GM12878 (cell line): Measurements from ENCODE around the gene CD68. TPM values are rescaled to one million over a fixed set of nuclear protein-coding genes. Genes with fewer than 3 reads are reported as not detected.

Source experiments
- ATAC-seq: fragments of 200-7000 bp; cut with Tn5 transposase; 3 replicates; pipeline ENCODE4 v1.9.1; 2020; ENCODE audit warnings: mild to moderate bottlenecking, moderate library complexity
- BruUV-seq: library from RNA; stranded (reverse); fragments of 400-500 nt; replicated peaks from 2 replicates; lab custom pipeline; 2021; lab: Mats Ljungman, UMichigan
- CTCF ChIA-PET: fragments of 300-600 bp; sonication (Branson Sonifier 250); formaldehyde crosslinking; extraction: SDS; loops from one replicate; lab custom pipeline; 2021; ENCODE audit warnings: inconsistent platforms; lab: Yijun Ruan, JAX
- POLR2A ChIA-PET: fragments of 350-600 bp; formaldehyde crosslinking; extraction: SDS; loops from one replicate; lab custom pipeline; 2021; ENCODE audit warnings: inconsistent platforms; lab: Charles Lee
- RAD21 ChIA-PET: fragments of 300-600 bp; sonication (Branson Sonifier 250); formaldehyde crosslinking; loops from one replicate; lab custom pipeline; 2023; ENCODE audit warnings: antibody characterized with exemption; ENCODE audit not compliant: unreplicated experiment; lab: Charles Lee
- SMC1A ChIA-PET: fragments of 300-600 bp; sonication (Branson Sonifier 250); formaldehyde crosslinking; loops from one replicate; lab custom pipeline; 2023; ENCODE audit not compliant: unreplicated experiment, uncharacterized antibody; lab: Charles Lee
- DNase-seq: peaks from one replicate; pipeline ENCODE4 v3.0.0-alpha.2; 2011; ENCODE audit warnings: low read depth, low spot score
- FAIRE-seq: peaks from 3 replicates; lab custom pipeline; 2011; peaks lifted over from hg19 to GRCh38; lab: Jason Lieb, UNC
- H2AFZ ChIP-seq: 2 replicates; pipeline ENCODE4 v1.6.0; 2011; ENCODE audit warnings: low read depth, low read length, control low read depth; ENCODE audit not compliant: control insufficient read depth
- H3K27ac ChIP-seq: 2 replicates; pipeline ENCODE4 v1.5.1; 2011; ENCODE audit warnings: control low read depth; ENCODE audit not compliant: control insufficient read depth, insufficient read depth
- H3K27me3 ChIP-seq, 2 experiments: replicated peaks in 1 of 2; 2 replicates each; pipeline versions ENCODE4 v1.6.0 to v1.6.1; 2011; ENCODE audit warnings: low read length in 1 of 2; ENCODE audit not compliant: control insufficient read depth in 2 of 2, insufficient read depth in 2 of 2
- H3K36me3 ChIP-seq, 2 experiments: 2 replicates each; pipeline ENCODE4 v1.5.1; 2011; ENCODE audit warnings: low read length in 1 of 2; ENCODE audit not compliant: control insufficient read depth in 2 of 2, insufficient read depth in 2 of 2
- H3K4me1 ChIP-seq: 2 replicates; pipeline ENCODE4 v1.6.1; 2011; ENCODE audit warnings: mild to moderate bottlenecking, low read length, moderate library complexity, mixed read lengths; ENCODE audit not compliant: control insufficient read depth, insufficient read depth
- H3K4me2 ChIP-seq: 2 replicates; pipeline ENCODE4 v1.6.0; 2011; ENCODE audit warnings: control low read depth; ENCODE audit not compliant: control insufficient read depth, insufficient read depth
- H3K4me3 ChIP-seq: fragments of 200-600 bp; sonication (generic); 2 replicates; pipeline ENCODE4 v1.5.1; 2016
- H3K79me2 ChIP-seq: 2 replicates; pipeline ENCODE4 v1.6.0; 2011; ENCODE audit warnings: low read length; ENCODE audit not compliant: control insufficient read depth, insufficient read depth
- H3K9ac ChIP-seq: 2 replicates; pipeline ENCODE4 v1.8.0; 2011; ENCODE audit warnings: low read length, control low read depth, mixed read lengths; ENCODE audit not compliant: control insufficient read depth, insufficient read depth
- H3K9me3 ChIP-seq: replicated peaks from 3 replicates; pipeline ENCODE4 v1.5.1; 2011; ENCODE audit warnings: mild to moderate bottlenecking, low read length; ENCODE audit not compliant: control insufficient read depth, insufficient read depth
- H4K20me1 ChIP-seq: 2 replicates; pipeline ENCODE4 v1.6.0; 2011; ENCODE audit not compliant: control insufficient read depth, insufficient read depth
- BACH1 ChIP-seq: fragments of 450-650 bp; IDR thresholded peaks from 2 replicates; pipeline ENCODE4 v1.6.1; 2017; ENCODE audit warnings: mild to moderate bottlenecking, borderline replicate concordance
- BHLHE40 ChIP-seq, 2 experiments: fragments of 450-650 bp in 1 of 2; IDR thresholded peaks; 2 replicates each; pipeline ENCODE4 v1.6.1; 2011 to 2017; ENCODE audit warnings: low read depth in 2 of 2, borderline replicate concordance in 1 of 2, improper control_type of control experiment in 1 of 2, low read length in 1 of 2, mild to moderate bottlenecking in 1 of 2
- BRCA1 ChIP-seq: IDR thresholded peaks from 2 replicates; pipeline ENCODE4 v1.6.1; 2011; ENCODE audit warnings: low read depth, low read length, improper control_type of control experiment
- ELK1 ChIP-seq: IDR thresholded peaks from 2 replicates; pipeline ENCODE4 v1.6.1; 2012; ENCODE audit warnings: low read depth, low read length, improper control_type of control experiment
- HDAC2 ChIP-seq: fragments of 200-600 bp; sonication (generic); IDR thresholded peaks from 2 replicates; pipeline ENCODE4 v1.6.1; 2017
- MAX ChIP-seq: IDR thresholded peaks from 2 replicates; pipeline ENCODE4 v1.6.1; 2012; ENCODE audit warnings: low read depth, low read length, improper control_type of control experiment
- RAD21 ChIP-seq: IDR thresholded peaks from 2 replicates; pipeline ENCODE4 v1.6.1; 2011; ENCODE audit warnings: mild to moderate bottlenecking, low read depth, low read length, moderate library complexity; ENCODE audit not compliant: insufficient read depth
- RELA ChIP-seq: fragments of 450-650 bp; IDR thresholded peaks from 2 replicates; pipeline ENCODE4 v1.8.0; 2014; ENCODE audit warnings: borderline replicate concordance; ENCODE audit not compliant: partially characterized antibody
- SIN3A ChIP-seq: IDR thresholded peaks from 2 replicates; pipeline ENCODE4 v1.6.1; 2012; ENCODE audit warnings: low read depth, low read length, improper control_type of control experiment
- SREBF2 ChIP-seq: IDR thresholded peaks from 2 replicates; pipeline ENCODE4 v1.6.1; 2012; ENCODE audit warnings: mild to moderate bottlenecking, low read length
- WGBS: methylation state at CpG from one replicate; pipeline ENCODE4 v1.1.6; 2016; ENCODE audit warnings: low lambda C conversion rate; ENCODE audit not compliant: insufficient replicate concordance, insufficient coverage; ENCODE audit errors: missing lambda C conversion rate; 5-methylcytosine and 5-hydroxymethylcytosine counted together
- in situ Hi-C: fragments of 300-500 bp; cut with MboI; formaldehyde crosslinking; loops from 9 replicates; pipeline ENCODE4 v1.14.3; 2018; ENCODE audit warnings: mixed read lengths
- intact Hi-C: fragments of 100-400 bp; cut with micrococcal nuclease; formaldehyde crosslinking; loops from one replicate; pipeline ENCODE4 v1.14.2; 2022; ENCODE audit not compliant: unreplicated experiment
- polyA plus RNA-seq, 11 experiments: library from polyadenylated mRNA; depleted of rRNA in 4 of 11; unstranded in 6 of 11; stranded (reverse) in 5 of 11; fragments of >200 nt; fragmentation: Nextera tagmentation in 4 of 11; fragmentation: Illumina TruSeq in 1 of 11; extraction: Ambion mirVana in 4 of 11; extraction: Trizol in 1 of 11; gene quantifications; 1 replicate in 1 of 11; 2 replicates in 10 of 11; pipeline versions ENCODE4 v1.2.1 to v1.2.3, GENCODE V29; 2011 to 2016; ENCODE audit warnings: inconsistent platforms in 2 of 11, missing spikeins in 2 of 11, low read depth in 1 of 11
- total RNA-seq, 4 experiments: library from RNA; depleted of rRNA in 3 of 4; stranded (reverse); fragments of >200 nt in 3 of 4; fragmentation: Illumina TruSeq in 1 of 4; extraction: Trizol in 1 of 4; gene quantifications; 2 replicates each; pipeline versions ENCODE4 v1.2.1 to v1.2.3, GENCODE V29; 2013 to 2021
- TF ChIP-seq, protein P1 (sequence below), 3 experiments: IDR thresholded peaks in 2 of 3; conservative IDR thresholded peaks in 1 of 3; 2 replicates each; pipeline ENCODE4 v1.5.1; 2011; ENCODE audit warnings: low read depth in 3 of 3, low read length in 3 of 3, mild to moderate bottlenecking in 3 of 3, control low read depth in 2 of 3, moderate library complexity in 2 of 3, inconsistent platforms in 1 of 3, mixed read lengths in 1 of 3; ENCODE audit not compliant: control insufficient read depth in 2 of 3, insufficient read depth in 1 of 3; ENCODE audit errors: extremely low read depth in 1 of 3
- TF ChIP-seq, protein P2 (sequence below): fragments of 450-650 bp; IDR thresholded peaks from 2 replicates; pipeline ENCODE4 v1.6.1; 2016; ENCODE audit warnings: mild to moderate bottlenecking
- TF ChIP-seq, protein P3 (sequence below): fragments of 450-650 bp; formaldehyde crosslinking; IDR thresholded peaks from 2 replicates; pipeline ENCODE4 v1.4.0; 2022; ENCODE audit warnings: mild to moderate bottlenecking, moderate library complexity

The CD68 gene
- total and polyA plus RNA-seq, 10 of the 15 experiments (the other 5 are each of a cell fraction or from before 2014, with no cell fraction given), result 2.6 to 6.9 (median 3.8) TPM

GRCh38 chr17:7561028-7561575 lies 18.3 kb upstream of the CD68 start:
- peaks cover 34% of the 10 kb centered on the region for H3K79me2 ChIP-seq
- peak; percentile 80 for FAIRE-seq
- H3K4me1 ChIP-seq, result peaks cover 37% of the 10 kb centered on the region
- TF ChIP-seq, protein P1, sequence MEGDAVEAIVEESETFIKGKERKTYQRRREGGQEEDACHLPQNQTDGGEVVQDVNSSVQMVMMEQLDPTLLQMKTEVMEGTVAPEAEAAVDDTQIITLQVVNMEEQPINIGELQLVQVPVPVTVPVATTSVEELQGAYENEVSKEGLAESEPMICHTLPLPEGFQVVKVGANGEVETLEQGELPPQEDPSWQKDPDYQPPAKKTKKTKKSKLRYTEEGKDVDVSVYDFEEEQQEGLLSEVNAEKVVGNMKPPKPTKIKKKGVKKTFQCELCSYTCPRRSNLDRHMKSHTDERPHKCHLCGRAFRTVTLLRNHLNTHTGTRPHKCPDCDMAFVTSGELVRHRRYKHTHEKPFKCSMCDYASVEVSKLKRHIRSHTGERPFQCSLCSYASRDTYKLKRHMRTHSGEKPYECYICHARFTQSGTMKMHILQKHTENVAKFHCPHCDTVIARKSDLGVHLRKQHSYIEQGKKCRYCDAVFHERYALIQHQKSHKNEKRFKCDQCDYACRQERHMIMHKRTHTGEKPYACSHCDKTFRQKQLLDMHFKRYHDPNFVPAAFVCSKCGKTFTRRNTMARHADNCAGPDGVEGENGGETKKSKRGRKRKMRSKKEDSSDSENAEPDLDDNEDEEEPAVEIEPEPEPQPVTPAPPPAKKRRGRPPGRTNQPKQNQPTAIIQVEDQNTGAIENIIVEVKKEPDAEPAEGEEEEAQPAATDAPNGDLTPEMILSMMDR (IDR thresholded peaks at IDR 0.05 in 2 of 3, conservative IDR thresholded peaks at IDR 0.05 in 1 of 3; ENCODE audit: control insufficient read depth in 2 of 3, extremely low read depth in 1 of 3, insufficient read depth in 1 of 3, low read depth in 3 of 3, low read length in 3 of 3), result peak; percentile 93 to 99 (median 93); a peak in 5 of 6 replicates
- TF ChIP-seq RELA, result peak; percentile 37
- TF ChIP-seq, protein P2, sequence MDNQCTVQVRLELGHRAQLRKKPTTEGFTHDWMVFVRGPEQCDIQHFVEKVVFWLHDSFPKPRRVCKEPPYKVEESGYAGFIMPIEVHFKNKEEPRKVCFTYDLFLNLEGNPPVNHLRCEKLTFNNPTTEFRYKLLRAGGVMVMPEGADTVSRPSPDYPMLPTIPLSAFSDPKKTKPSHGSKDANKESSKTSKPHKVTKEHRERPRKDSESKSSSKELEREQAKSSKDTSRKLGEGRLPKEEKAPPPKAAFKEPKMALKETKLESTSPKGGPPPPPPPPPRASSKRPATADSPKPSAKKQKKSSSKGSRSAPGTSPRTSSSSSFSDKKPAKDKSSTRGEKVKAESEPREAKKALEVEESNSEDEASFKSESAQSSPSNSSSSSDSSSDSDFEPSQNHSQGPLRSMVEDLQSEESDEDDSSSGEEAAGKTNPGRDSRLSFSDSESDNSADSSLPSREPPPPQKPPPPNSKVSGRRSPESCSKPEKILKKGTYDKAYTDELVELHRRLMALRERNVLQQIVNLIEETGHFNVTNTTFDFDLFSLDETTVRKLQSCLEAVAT, result 0 out of 2 replicates have a peak, but pooled peaks have one; percentile 31
- TF ChIP-seq BHLHE40 (IDR thresholded peaks at IDR 0.05; ENCODE audit: borderline replicate concordance in 1 of 2, low read depth in 2 of 2, low read length in 1 of 2), result peak in 1 of 2 experiments; percentile 28; a peak in 1 of 4 replicates
- TF ChIP-seq RAD21, result peak; percentile 74
- TF ChIP-seq BRCA1, result no peak
- TF ChIP-seq SIN3A, result peak; percentile 62; the same call in 1 of the 2 replicates
- TF ChIP-seq HDAC2, result no peak
- 0 out of 2 replicates have a peak, but pooled peaks have one; percentile 12 for TF ChIP-seq SREBF2
- TF ChIP-seq, protein P3, sequence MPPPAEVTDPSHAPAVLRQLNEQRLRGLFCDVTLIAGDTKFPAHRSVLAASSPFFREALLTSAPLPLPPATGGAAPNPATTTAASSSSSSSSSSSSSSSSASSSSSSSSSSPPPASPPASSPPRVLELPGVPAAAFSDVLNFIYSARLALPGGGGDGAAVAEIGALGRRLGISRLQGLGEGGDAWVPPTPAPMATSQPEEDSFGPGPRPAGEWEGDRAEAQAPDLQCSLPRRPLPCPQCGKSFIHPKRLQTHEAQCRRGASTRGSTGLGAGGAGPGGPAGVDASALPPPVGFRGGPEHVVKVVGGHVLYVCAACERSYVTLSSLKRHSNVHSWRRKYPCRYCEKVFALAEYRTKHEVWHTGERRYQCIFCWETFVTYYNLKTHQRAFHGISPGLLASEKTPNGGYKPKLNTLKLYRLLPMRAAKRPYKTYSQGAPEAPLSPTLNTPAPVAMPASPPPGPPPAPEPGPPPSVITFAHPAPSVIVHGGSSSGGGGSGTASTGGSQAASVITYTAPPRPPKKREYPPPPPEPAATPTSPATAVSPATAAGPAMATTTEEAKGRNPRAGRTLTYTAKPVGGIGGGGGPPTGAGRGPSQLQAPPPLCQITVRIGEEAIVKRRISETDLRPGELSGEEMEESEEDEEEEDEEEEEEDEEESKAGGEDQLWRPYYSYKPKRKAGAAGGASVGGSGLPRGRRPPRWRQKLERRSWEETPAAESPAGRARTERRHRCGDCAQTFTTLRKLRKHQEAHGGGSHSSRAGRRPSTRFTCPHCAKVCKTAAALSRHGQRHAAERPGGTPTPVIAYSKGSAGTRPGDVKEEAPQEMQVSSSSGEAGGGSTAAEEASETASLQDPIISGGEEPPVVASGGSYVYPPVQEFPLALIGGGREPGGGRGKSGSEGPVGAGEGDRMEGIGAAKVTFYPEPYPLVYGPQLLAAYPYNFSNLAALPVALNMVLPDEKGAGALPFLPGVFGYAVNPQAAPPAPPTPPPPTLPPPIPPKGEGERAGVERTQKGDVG (CRISPR knock-in tag), result no peak
- peak; percentile 72; the same call in 1 of the 2 replicates for TF ChIP-seq BACH1
- peak; percentile 9; the same call in 1 of the 2 replicates for TF ChIP-seq MAX
- TF ChIP-seq ELK1, result no peak

More at GRCh38 chr17:7561028-7561575, 18.3 kb upstream of the CD68 start:
- in situ Hi-C loops (loop anchor here (25.0 kb wide), 1 partner anchor 524 kb away; the partner anchor contains the start of genes SLC16A11 and SLC16A13), intact Hi-C loops (loop anchor here (1.0 to 5.0 kb wide), 6 partner anchors 11 to 204 kb away; partner anchors contain the start of genes FGF11 and TMEM102)
- no peak for DNase-seq
- CTCF ChIA-PET, result interaction anchor here (0.7 to 6.2 kb wide), 43 partner anchors 9 to 283 kb away, joined by 3 to 192 read pairs (median 7); partner anchors contain the start of genes ACAP1, CD68, CHRNB1 and FGF11
- Histone ChIP-seq H4K20me1 (no peaks in the 10 kb centered on the region), H3K9ac (peak overlapping the region; percentile 83), H3K36me3 (peaks cover 8 to 13% of the 10 kb centered on the region in 2 experiments; a peak in 3 of 4 replicates), H3K27ac (peak overlapping the region; percentile 23), H3K4me3 (peak overlapping the region; percentile 92), H3K27me3 (no peaks in the 10 kb centered on the region), H3K4me2 (peak overlapping the region; percentile 92), H2AFZ (peak overlapping the region; percentile 52), H3K9me3 (no peaks in the 10 kb centered on the region)
- WGBS, result under 1% methylated on average over 31 of the region's 32 CpGs
- RAD21 ChIA-PET, result interaction anchor here (0.8 to 4.9 kb wide), 29 partner anchors 9 to 280 kb away, joined by 3 to 84 read pairs (median 5); partner anchors contain the start of genes ACAP1, CD68, CHRNB1 and MPDU1
- TSS peak; percentile 89 for BruUV-seq
- ATAC-seq, result peak; percentile 84
- POLR2A ChIA-PET, result interaction anchor here (0.7 to 4.2 kb wide), 17 partner anchors 14 to 232 kb away, joined by 3 to 36 read pairs (median 4); partner anchors contain the start of genes CD68, NEURL4, TMEM102 and TMEM256
- SMC1A ChIA-PET, result interaction anchor here (0.9 to 4.9 kb wide), 32 partner anchors 9 to 253 kb away, joined by 3 to 67 read pairs (median 5); partner anchors contain the start of genes TMEM102, TMEM95, TNFSF12 and TP53
